Ovary (tissue), 3 donors: ENCODE measurements around the gene MOB3B.

Experiments used
- POLR2A ChIP-seq: fragments of 450-650 bp; IDR thresholded peaks from one replicate; pipeline ENCODE4 v1.6.1; 2017; ENCODE audit warnings: antibody characterized with exemption, mild to moderate bottlenecking, moderate library complexity
- TF ChIP-seq, protein P1 (sequence below), 3 donors: fragments of 450-650 bp in 2 of 3; fragments of 200-600 bp in 1 of 3; IDR thresholded peaks; one replicate each; pipeline versions ENCODE4 v1.5.1 to v1.8.0; 2016 to 2022; ENCODE audit warnings: antibody characterized with exemption in 3 of 3, mild to moderate bottlenecking in 1 of 3
- donor health status: DM: no; HTN: no; CAD: no.

GRCh38 chr9:27394826-27395201 lies 134.8 kb downstream of the MOB3B start:
- TF ChIP-seq, protein P1, sequence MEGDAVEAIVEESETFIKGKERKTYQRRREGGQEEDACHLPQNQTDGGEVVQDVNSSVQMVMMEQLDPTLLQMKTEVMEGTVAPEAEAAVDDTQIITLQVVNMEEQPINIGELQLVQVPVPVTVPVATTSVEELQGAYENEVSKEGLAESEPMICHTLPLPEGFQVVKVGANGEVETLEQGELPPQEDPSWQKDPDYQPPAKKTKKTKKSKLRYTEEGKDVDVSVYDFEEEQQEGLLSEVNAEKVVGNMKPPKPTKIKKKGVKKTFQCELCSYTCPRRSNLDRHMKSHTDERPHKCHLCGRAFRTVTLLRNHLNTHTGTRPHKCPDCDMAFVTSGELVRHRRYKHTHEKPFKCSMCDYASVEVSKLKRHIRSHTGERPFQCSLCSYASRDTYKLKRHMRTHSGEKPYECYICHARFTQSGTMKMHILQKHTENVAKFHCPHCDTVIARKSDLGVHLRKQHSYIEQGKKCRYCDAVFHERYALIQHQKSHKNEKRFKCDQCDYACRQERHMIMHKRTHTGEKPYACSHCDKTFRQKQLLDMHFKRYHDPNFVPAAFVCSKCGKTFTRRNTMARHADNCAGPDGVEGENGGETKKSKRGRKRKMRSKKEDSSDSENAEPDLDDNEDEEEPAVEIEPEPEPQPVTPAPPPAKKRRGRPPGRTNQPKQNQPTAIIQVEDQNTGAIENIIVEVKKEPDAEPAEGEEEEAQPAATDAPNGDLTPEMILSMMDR (IDR thresholded peaks at IDR 0.05): no peak
- no peak for TF ChIP-seq POLR2A
